Endometrium (tissue), 2 donors: ENCODE data around the gene STAT4.

ENCODE experiments used
- FAIRE-seq: peaks from 2 replicates; lab custom pipeline; 2012; peaks lifted over from hg19 to GRCh38; lab: Jason Lieb, UNC
- donor health status: control.
- donor health status: control.

The STAT4 gene

GRCh38 chr2:191145769-191146471 lies 4.9 kb downstream of the STAT4 start:
- no peak for FAIRE-seq

DNA sequence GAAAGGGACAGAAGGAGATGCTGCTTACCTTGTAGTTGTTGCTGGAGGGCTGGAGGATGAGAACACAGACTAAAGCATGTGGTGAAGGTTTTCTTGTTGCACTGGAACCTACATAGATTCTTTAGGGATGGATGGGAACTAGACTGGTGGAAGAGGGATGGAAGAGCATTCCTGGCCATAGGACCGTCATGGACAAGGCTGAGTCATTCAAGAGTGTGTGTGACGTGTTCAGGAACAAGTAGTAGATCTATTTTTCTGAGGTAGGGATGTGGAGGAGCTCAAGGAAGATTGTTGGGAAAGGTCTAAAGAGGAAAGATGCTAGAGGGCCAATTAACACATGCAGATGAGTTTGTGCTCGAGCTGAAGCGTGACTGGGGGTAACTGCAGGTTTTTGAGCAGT lies 6.6 kb downstream of the STAT4 start:
- FAIRE-seq: no peak

DNA sequence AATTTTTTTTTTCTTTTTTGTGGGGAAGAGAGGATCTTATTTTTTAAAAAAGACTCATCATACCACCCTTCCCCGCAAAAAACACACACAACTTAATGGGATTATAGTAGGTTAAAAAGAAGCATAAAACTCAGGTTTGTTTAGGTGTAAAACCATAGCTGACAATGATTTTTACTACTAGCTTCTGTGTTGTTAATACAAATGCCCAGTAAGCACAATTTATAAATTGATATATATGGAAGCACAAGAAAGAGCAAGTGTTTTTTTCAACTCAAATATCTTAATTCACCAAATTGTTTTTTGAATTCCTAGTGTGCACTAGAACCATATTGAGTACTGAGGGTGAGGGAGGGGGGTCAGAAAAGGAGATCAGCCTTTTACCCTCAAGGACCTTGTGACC lies 7.0 kb downstream of the STAT4 start:
- no peak for FAIRE-seq

DNA sequence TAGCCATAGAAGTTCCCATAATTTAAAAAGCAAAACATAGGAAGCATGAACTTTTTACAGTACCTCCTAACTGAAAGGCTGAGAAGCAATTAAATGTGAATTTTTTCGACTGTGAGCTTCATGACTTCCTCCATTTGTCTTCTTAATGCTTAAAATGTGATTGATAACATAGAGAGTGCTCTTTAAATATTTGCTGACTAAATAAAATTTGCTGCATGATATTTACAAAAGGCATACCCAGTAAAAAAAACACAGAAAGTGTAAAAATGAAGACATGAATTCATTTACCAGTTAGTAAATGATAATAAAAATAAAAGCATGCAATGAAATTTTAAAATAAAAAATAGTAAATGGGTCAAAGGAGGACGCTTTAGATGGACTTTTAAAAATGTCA lies 21.9 kb downstream of the STAT4 start:
- no peak for FAIRE-seq

DNA sequence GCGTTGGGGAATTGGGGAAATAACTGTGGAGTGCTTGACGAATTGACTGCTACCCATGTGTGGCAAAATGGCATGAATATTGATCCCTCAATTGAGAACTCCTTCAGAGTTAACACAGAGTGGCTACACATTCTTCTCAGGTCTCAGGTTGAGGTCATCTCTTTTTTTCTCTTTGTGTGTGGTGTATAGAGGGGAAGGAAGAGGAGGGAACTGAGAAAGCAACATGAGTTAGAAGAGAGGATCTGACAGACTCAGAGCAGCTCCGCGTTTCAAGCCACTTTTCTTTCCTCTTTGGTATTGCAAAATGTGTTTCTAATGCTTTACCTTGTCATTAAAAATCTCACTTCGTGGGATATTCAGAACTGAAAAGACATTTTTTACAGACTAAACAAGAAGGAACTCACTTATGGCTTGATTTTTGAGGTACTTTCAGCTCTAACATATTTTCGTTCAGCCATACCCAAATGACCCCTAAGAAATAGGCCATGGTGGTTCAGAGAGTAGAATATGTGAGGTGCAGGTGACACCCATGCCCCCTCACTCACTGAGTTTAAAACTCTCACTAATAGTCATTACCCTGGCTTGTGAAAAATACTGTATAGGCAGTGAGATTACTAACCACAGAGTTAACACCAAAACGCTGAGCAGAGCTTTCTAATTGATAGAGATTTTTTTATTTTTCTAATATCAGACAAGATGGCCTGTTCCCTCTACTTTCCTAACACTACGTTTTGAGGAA lies 22.5 kb downstream of the STAT4 start:
- no peak for FAIRE-seq

DNA sequence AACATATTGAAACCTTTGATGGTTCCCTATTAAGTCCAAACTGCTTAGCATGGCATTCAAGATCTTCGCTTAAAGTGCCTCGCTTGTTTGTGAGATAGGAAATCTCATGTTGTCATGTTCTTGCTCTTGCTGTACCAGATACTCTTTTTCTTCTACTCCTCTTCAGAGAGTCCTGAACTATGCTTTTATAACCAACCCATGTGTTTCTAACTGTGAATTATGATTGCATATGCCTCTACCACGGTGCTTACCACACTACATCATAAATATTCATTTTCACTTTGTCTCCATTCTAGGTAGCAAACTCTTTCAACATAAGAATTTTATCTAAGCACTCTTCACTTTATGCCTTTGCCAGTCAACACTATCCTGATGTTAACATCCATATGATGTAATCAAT lies 23.6 kb downstream of the STAT4 start:
- no peak for FAIRE-seq

DNA sequence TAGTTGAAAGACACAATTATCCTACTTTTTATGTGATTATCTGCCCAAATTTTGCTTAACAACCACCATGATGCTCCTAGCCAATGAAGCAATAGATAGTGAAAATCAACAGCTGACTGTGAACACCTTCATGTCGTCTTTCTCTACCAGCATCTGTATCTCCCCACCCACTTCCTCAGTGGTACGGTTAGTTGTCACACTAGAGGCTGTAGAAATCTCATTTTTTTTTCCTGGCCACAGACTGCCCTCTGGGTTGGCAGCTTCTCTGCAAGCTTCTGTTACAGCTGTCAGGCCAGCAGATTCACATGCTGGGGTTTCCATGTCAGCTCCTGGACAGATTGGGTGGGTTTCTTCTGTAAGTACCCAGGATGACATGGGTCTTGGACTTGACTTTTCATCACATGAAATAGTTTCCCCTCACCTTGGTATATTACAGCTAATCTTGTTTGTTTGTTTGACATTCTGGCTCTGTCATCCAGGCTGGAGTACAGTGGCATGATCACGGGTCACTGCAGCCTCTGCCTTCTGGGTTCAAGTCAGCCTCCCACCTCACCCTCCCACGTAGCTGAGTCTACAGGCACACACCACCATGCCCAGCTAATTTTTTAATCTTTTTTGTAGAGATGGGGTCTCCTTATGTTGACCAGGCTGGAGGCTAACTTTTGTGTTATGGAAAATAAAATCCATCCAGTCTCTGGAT lies 24.3 kb downstream of the STAT4 start:
- no peak for FAIRE-seq

DNA sequence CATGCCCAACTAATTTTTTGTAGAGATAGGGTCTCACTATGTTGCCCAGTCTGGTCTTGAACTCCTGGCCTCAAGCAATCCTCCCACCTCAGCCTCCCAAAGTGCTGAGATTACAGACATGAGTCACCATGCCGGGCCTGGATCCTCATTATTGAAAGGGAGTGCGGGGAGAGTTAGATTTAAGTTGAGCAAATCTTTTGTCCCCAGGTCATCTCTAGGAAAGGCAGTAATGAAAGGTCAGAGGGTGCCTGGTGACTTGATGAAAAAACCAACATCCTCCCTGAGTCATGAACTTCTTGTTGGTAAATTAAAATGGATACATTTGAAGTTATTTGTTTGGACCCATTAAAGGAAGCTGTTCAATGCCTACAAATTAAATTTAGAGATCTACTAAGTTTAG lies 25.1 kb downstream of the STAT4 start:
- FAIRE-seq: no peak

GRCh38 chr2:191122638-191123294 lies 28.0 kb downstream of the STAT4 start:
- peak; percentile 46 for FAIRE-seq

DNA sequence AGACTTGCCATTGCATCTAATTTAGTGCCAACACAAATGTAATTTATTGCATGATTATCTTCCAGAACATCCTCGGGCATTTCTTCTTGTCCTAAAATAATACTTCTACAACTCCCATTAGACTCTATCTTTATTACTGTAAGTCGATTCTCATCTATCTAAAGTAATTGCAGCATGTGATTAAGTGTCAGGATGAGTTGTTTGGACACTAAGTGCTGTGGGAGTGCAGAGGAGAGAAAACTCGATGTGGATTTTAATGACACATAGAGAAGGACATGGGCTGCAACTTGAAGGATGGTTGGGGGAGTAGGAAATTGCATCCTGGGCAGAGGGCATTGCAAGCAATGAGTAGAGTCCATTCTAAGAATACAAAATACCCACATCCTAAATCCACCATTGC lies 33.5 kb downstream of the STAT4 start:
- FAIRE-seq: no peak

DNA sequence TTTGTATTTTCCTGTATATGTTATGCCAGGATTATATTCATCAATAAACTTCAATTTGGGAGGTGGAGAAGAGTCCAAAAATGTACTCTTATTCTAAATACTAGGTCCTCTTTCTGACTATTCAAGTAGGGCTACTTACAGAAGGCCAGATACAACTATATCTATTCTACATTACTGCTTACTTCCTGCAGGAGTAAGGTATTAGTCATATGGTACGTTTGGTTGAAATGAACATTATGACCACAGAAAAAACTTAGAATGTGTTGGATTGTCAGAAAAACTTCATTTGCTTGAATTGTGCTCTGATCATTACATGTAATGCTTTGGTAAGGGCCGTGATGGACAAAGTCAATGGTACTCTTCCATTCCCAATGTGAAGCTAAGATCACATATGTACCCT lies 35.0 kb downstream of the STAT4 start:
- no peak for FAIRE-seq

- FAIRE-seq: no peak
Measured at GRCh38 chr2:191115391-191115790, 35.4 kb downstream of the STAT4 start.

DNA sequence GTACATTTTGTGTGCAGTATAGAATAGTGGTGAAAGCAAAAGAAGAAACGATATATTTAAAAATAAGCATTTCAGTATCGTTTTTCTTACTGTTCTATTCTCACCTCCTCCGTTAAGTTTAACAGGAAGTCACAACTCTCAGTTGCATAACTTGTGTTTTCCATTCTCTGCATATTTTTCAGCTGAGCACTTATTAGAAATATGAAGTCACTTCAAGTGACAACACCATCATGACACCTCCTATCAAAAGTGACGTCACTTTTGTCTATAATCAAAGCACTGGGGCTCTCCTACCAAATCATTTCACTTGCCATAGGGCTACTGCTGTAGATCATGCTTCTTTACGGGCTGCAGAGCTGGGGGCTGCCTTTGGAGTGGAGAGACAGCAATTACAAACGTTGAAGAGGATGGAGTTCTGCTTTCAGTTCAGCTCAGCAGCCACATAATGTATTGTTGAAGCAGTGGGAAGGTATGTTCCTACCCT lies 36.3 kb downstream of the STAT4 start:
- FAIRE-seq: no peak

- no peak for FAIRE-seq
Measured at GRCh38 chr2:191113761-191114160, 37.0 kb downstream of the STAT4 start.

GRCh38 chr2:191112448-191112901 lies 38.3 kb downstream of the STAT4 start:
- no peak for FAIRE-seq

GRCh38 chr2:191109888-191110287 lies 40.9 kb downstream of the STAT4 start:
- no peak for FAIRE-seq

DNA sequence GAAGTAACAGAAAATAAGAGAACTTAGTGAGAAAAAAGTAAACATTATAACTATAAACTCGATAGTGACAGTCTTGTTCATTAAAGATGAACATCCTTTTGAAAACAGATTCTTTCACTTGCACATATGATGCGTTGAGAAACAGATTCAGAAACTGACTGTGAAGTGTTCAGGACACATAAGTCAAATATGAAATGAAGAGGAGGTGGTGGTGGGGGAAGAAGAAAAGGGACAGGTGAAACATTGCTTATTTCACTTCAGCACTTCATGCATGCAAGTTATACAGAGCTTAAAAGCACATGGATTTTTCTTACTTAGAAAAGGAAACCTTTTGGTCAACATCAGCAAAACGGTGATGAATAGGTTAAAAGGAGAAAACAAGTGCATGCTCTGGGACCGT lies 42.5 kb downstream of the STAT4 start:
- FAIRE-seq: no peak

DNA sequence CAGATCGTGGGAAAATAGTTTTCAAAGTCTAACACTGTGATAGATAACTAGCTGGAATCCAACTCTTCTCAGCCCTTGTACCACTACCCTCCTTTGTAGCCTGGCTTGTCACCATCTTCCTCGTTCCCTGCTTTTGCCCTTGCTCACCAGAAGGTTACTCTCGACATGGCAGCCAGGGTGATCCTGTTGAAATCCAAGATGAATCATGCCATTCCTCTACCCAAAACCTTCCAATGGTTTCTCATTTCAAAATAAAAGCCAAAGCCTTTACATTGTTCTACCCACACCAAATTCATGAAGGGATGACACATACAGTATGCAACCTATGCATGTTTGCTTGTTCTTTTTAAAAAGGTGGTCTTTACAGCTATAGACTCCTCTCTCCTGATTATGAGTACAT lies 45.7 kb downstream of the STAT4 start:
- no peak for FAIRE-seq

DNA sequence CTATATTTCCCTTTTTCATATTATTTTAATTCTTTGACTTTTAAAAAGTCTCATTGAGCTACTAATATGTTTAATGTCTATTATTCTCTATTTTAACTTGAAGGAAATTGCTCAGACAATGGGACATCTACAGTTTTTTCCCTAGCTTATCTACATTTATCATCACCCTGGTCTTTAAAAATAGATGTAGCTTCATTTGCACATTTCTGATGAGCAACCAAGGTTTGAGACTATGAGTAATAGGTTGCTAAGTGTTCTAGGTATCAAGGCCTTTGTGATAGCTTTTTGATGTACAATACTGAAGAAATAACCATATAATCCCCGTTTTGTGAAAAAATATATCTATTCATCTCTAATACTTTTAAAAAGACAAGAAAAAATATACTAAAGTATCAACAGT lies 47.0 kb downstream of the STAT4 start:
- no peak for FAIRE-seq

DNA sequence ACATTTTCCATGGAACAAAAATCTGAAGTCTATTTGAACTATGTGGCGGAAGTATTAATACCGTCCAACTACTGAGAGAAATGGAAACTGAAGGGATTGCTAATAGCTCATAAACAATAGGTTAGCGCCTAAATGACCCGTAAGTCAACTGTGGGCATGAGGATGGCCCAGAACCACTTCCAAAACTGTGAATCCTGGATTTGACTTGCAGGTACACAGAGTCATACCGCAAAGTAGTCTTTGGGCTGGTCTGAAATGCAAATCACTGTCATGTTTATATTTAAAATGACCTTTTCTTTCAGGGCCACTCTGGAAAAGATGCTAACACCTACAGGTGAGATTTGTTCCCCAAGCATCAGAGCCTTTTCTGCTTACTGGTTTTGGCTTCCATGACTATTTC lies 50.6 kb downstream of the STAT4 start:
- no peak for FAIRE-seq

- no peak for FAIRE-seq
Measured at GRCh38 chr2:191087311-191087710, 63.5 kb downstream of the STAT4 start.

DNA sequence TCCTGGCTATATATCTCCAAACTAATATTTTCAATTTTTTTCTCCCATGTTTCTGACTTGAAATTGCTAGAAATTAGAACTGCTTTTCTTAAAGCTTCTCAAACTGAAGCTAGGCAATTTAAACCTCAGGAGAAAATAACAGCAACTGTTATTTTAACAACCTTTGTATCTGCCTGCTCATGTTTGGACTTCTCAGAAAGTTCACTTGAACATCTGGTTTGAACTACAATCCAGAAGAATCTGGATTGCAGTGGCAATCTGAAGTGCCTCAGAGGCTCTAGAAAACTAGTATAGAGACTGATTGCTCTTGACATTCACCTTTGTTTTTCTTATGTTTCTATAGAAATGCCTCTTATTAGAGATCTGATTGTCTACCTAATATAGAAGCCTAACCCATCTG lies 64.1 kb downstream of the STAT4 start:
- no peak for FAIRE-seq

DNA sequence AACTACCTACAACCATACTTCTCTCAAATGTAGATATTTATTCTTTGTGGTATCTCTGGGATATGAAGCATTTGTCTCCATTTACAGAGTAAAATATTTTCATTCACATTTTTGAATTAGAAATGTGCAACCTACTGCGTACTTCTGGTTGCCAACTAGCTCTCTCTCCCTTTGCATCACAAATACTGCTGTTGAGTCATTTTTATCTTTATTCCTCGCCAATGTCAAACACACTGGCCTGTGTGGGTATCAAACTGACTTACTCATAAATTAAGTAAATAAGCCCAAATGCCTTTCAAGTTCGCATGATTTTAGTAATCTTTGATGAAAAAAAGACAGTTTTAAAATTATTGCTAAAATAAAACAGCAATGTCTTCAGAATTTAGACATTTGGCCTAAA lies 67.3 kb downstream of the STAT4 start:
- no peak for FAIRE-seq
